ENCODE results near the gene PRIMA1.

Gene PRIMA1

GRCh38 chr14:93714605-93715004 is 73.7 kb downstream of the PRIMA1 start:
- no peak overlapping the region for H3K4me2 ChIP-seq (ENCODE audit: low read length)
- H3K79me2 ChIP-seq, result no peaks in the 10 kb centered on the region
- no peak overlapping the region for H3K27ac ChIP-seq
- peaks cover 6% of the 10 kb centered on the region for H3K4me1 ChIP-seq
- H3K9me3 ChIP-seq (ENCODE audit: control insufficient read depth, low read length), result no peaks in the 10 kb centered on the region
- no peak for TF ChIP-seq CTCF (IDR thresholded peaks at IDR 0.05)
- no peak overlapping the region for H2AFZ ChIP-seq
- H3K27me3 ChIP-seq (ENCODE audit: control insufficient read depth, insufficient read depth, low read length), result no peaks in the 10 kb centered on the region
- no peak overlapping the region for H3K4me3 ChIP-seq (ENCODE audit: low read depth, low read length)
- no peak overlapping the region for H3K9ac ChIP-seq
- H3K36me3 ChIP-seq (ENCODE audit: control insufficient read depth, insufficient read depth, low read length), result no peaks in the 10 kb centered on the region

GRCh38 chr14:93713726-93714405 is 74.4 kb downstream of the PRIMA1 start:
- Histone ChIP-seq H2AFZ (no peak overlapping the region), H3K9me3 (ENCODE audit: control insufficient read depth, low read length) (no peaks in the 10 kb centered on the region), H3K4me3 (ENCODE audit: low read depth, low read length) (no peak overlapping the region), H3K4me2 (ENCODE audit: low read length) (no peak overlapping the region), H3K36me3 (ENCODE audit: control insufficient read depth, insufficient read depth, low read length) (no peaks in the 10 kb centered on the region), H3K27me3 (ENCODE audit: control insufficient read depth, insufficient read depth, low read length) (no peaks in the 10 kb centered on the region), H3K27ac (no peak overlapping the region), H3K79me2 (no peaks in the 10 kb centered on the region), H3K4me1 (peaks cover 6% of the 10 kb centered on the region), H3K9ac (no peak overlapping the region)
- no peak for TF ChIP-seq CTCF (IDR thresholded peaks at IDR 0.05)

- H3K79me2 ChIP-seq, result no peaks in the 10 kb centered on the region
- H3K9ac ChIP-seq, result no peak overlapping the region
- H3K27ac ChIP-seq, result no peak overlapping the region
- H3K9me3 ChIP-seq (ENCODE audit: control insufficient read depth, low read length), result no peaks in the 10 kb centered on the region
- no peak for TF ChIP-seq CTCF (IDR thresholded peaks at IDR 0.05)
- no peak overlapping the region for H3K4me2 ChIP-seq (ENCODE audit: low read length)
- H3K27me3 ChIP-seq (ENCODE audit: control insufficient read depth, insufficient read depth, low read length), result no peaks in the 10 kb centered on the region
- H2AFZ ChIP-seq, result no peak overlapping the region
- peaks cover 6% of the 10 kb centered on the region for H3K4me1 ChIP-seq
- H3K4me3 ChIP-seq (ENCODE audit: low read depth, low read length), result no peak overlapping the region
- H3K36me3 ChIP-seq (ENCODE audit: control insufficient read depth, insufficient read depth, low read length), result no peaks in the 10 kb centered on the region
Observed at GRCh38 chr14:93712838-93713724, 75.2 kb downstream of the PRIMA1 start.

- no peak overlapping the region for H3K4me2 ChIP-seq (ENCODE audit: low read length)
- H3K9ac ChIP-seq, result no peak overlapping the region
- no peak for TF ChIP-seq CTCF (IDR thresholded peaks at IDR 0.05)
- peaks cover 6% of the 10 kb centered on the region for H3K4me1 ChIP-seq
- H3K9me3 ChIP-seq (ENCODE audit: control insufficient read depth, low read length), result no peaks in the 10 kb centered on the region
- no peak overlapping the region for H3K4me3 ChIP-seq (ENCODE audit: low read depth, low read length)
- H3K79me2 ChIP-seq, result no peaks in the 10 kb centered on the region
- no peak overlapping the region for H3K27ac ChIP-seq
- H3K27me3 ChIP-seq (ENCODE audit: control insufficient read depth, insufficient read depth, low read length), result no peaks in the 10 kb centered on the region
- H2AFZ ChIP-seq, result no peak overlapping the region
- no peaks in the 10 kb centered on the region for H3K36me3 ChIP-seq (ENCODE audit: control insufficient read depth, insufficient read depth, low read length)
Observed at GRCh38 chr14:93712079-93712837, 76.0 kb downstream of the PRIMA1 start.
